ENCODE results near the gene SSNA1.
A peak's percentile ranks its signal among the peaks of the same experiment; 100 is the strongest.

Gene SSNA1

DNA sequence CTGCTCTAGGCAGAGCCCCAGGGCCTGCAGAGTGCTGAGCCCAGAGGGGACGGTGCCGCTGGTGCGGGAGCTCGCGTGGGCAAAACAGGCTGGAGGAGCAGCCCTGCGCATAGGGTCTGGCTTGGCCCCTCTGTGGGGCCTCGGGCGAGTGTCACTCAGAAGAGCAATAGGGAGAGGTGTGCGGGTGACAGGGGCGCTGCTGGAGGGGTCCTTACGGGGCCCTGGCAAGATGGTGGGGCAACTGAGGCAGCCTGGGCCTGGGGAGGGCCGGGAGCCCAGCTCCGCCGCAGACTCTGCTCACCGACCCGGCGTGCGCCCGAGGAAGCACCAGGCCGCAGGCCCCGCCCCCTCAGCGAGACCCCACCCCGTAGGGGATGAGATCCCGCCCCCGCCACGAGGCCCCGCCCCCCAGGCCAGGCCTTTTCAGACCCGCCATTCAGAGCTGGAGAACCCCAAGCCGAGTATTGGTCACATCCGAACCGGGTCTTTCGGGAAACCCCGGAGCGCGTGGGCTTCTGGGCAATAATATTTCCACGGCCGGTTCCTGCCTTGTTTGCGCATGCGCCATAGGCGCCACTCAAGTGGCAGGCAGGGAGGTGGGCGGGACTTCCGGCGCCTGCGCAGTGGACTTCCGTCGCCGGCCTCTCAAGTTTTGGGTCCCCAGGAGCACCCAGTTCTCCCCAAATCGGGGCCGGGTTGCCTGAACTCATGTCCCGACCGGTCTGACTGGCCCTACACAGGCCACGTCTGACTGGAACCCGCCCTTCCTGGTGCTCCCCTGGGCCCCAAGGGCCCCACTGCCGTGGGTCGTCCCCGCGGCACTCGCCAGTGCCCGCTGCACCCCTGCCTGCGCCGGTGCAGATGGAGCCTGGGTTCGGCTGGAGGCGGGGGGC is 34.8 kb downstream of the SSNA1 start:
- peak overlapping the region; percentile 86 for H3K4me3 ChIP-seq (ENCODE audit: insufficient read depth, low read depth, low read length)
- no peaks in the 10 kb centered on the region for H3K9me3 ChIP-seq (ENCODE audit: control insufficient read depth, low read length)
- H3K27ac ChIP-seq (ENCODE audit: insufficient read depth, low read depth, low read length, poor library complexity, severe bottlenecking) = no peak overlapping the region
- H3K4me1 ChIP-seq (ENCODE audit: control insufficient read depth, insufficient read depth, low read length) = no peaks in the 10 kb centered on the region
- no peaks in the 10 kb centered on the region for H3K36me3 ChIP-seq (ENCODE audit: control insufficient read depth, insufficient read depth, low read length)
- WGBS, 2 experiments = 3% methylated on average over 63 of the region's 63 CpGs
- H3K27me3 ChIP-seq (ENCODE audit: control insufficient read depth, insufficient read depth, low read length, poor library complexity, severe bottlenecking) = peaks cover 22% of the 10 kb centered on the region

DNA sequence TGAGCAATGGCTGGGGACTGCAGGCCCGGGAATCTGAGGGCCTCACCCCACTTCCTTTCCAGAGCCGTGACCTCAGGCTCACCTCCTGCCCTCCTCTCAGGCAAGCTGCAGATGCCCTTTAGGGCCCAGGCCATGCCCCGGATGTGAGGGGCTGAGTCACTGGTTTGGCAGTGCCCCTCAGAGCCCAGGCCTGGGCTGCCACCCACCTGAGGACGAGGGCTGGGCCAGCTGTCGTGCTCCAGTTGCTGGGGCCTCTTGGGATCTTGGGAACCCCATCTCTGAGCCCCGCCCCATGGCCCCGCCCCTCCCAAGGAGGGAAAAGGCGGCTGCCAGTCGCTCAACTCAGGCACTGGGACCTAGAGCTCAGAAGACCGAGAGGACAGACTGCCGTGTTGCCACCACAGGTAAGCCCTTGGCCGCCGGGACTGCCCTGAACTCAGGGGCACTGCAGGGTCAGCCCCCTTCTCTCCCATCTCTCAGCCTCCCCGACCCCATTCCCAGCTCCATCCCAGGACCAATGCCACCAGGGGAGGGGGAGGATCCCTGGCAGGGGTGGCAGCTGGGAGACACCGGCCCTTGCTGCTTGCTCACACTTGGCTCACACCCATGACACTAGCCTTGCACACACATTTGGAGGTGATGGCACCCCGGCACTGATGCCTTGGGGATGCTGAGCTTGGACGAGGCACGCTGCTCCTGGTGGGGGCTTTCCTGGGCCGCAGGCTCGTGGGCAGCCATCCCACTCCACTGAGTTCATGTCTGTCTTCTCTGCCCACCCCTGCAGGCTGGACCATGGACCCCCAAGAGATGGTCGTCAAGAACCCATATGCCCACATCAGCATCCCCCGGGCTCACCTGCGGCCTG is 36.6 kb downstream of the SSNA1 start, which contains the start of gene CYSRT1:
Gene CYSRT1 (plus strand): TSS at position 345 of the 865 bp plus-strand sequence. CDS start 448 bp downstream, at position 793.
- WGBS, 2 experiments = 77 to 79% methylated on average over 23 of the region's 23 CpGs
- H3K9me3 ChIP-seq (ENCODE audit: control insufficient read depth, low read length) = no peaks in the 10 kb centered on the region

DNA sequence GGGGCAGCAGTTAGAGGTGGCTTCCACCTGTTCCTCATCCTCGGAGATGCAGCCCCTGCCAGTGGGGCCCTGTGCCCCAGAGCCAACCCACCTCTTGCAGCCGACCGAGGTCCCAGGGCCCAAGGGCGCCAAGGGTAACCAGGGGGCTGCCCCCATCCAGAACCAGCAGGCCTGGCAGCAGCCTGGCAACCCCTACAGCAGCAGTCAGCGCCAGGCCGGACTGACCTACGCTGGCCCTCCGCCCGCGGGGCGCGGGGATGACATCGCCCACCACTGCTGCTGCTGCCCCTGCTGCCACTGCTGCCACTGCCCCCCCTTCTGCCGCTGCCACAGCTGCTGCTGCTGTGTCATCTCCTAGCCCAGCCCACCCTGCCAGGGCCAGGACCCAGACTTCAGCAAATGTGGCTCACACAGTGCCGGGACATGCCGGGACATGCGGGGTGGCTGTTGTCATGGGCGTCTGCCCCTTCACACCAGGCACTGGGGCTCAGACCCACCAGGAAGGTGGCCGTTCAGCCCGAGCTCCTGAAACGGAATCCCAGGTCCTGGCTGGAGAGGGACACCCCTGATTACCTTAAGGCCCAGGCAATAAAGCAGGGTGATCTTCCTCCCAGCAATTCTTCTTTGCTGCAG is 37.3 kb downstream of the SSNA1 start:
- H3K4me1 ChIP-seq (ENCODE audit: control insufficient read depth, insufficient read depth, low read length) = no peaks in the 10 kb centered on the region
- peaks cover 19% of the 10 kb centered on the region for H3K27me3 ChIP-seq (ENCODE audit: control insufficient read depth, insufficient read depth, low read length, poor library complexity, severe bottlenecking)
- H3K36me3 ChIP-seq (ENCODE audit: control insufficient read depth, insufficient read depth, low read length) = no peaks in the 10 kb centered on the region
- no peak overlapping the region for H3K27ac ChIP-seq (ENCODE audit: insufficient read depth, low read depth, low read length, poor library complexity, severe bottlenecking)
- no peaks in the 10 kb centered on the region for H3K9me3 ChIP-seq (ENCODE audit: control insufficient read depth, low read length)
- 89% methylated on average over 21 of the region's 21 CpGs for WGBS, 2 experiments
- H3K4me3 ChIP-seq (ENCODE audit: insufficient read depth, low read depth, low read length) = no peak overlapping the region

More for the DNA sequence above, 36.6 kb downstream of the SSNA1 start, which contains the start of gene CYSRT1:
- peak within 1 kb of the TSS; percentile 86 for H3K4me3 ChIP-seq (ENCODE audit: insufficient read depth, low read depth, low read length)
- H3K27me3 ChIP-seq (ENCODE audit: control insufficient read depth, insufficient read depth, low read length, poor library complexity, severe bottlenecking) = peaks cover 22% of the 10 kb centered on the region
- H3K4me1 ChIP-seq (ENCODE audit: control insufficient read depth, insufficient read depth, low read length) = no peaks in the 10 kb centered on the region
- no peak within 1 kb of the TSS for H3K27ac ChIP-seq (ENCODE audit: insufficient read depth, low read depth, low read length, poor library complexity, severe bottlenecking)
- no peaks in the 10 kb centered on the region for H3K36me3 ChIP-seq (ENCODE audit: control insufficient read depth, insufficient read depth, low read length)

DNA sequence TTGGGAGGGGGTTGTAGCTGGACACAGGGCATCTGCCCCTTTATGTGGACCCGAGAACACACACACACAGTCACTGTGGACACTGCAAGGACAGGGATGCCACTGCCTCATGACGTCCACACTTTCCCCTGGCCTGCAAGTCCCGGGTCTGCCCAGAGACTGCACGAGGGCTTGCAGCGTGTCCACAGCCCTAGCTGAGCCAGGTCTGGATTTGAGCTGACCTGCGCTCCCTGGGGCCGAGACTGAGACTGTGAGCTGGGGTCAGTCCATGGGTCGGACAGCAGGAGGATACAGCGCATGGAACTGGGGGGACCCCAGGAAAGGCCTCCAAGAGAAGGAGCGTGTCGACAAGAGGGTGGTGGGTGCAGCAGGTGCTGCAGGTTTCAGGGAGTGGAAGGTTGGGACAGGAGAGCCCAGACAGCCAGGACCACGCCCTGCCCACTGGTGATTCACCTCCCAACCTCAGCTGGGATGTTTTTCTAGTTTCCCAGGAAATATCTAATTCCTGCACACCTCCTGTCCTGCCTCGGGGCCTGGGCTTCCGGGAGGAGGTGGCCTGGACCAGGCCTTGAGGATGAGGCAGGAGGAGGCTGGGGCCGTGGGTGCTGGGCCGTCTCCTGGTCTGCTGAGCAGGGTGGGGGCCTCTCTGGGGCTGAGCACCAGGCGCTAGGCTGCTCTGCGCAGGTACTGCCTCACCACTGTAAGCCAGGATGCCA is 38.0 kb downstream of the SSNA1 start:
- no peaks in the 10 kb centered on the region for H3K4me1 ChIP-seq (ENCODE audit: control insufficient read depth, insufficient read depth, low read length)
- H3K27me3 ChIP-seq (ENCODE audit: control insufficient read depth, insufficient read depth, low read length, poor library complexity, severe bottlenecking) = peaks cover 16% of the 10 kb centered on the region
- 90 to 92% methylated on average over 18 of the region's 18 CpGs for WGBS, 2 experiments
- no peaks in the 10 kb centered on the region for H3K36me3 ChIP-seq (ENCODE audit: control insufficient read depth, insufficient read depth, low read length)
- H3K9me3 ChIP-seq (ENCODE audit: control insufficient read depth, low read length) = no peaks in the 10 kb centered on the region
- no peak overlapping the region for H3K4me3 ChIP-seq (ENCODE audit: insufficient read depth, low read depth, low read length)
- H3K27ac ChIP-seq (ENCODE audit: insufficient read depth, low read depth, low read length, poor library complexity, severe bottlenecking) = no peak overlapping the region

DNA sequence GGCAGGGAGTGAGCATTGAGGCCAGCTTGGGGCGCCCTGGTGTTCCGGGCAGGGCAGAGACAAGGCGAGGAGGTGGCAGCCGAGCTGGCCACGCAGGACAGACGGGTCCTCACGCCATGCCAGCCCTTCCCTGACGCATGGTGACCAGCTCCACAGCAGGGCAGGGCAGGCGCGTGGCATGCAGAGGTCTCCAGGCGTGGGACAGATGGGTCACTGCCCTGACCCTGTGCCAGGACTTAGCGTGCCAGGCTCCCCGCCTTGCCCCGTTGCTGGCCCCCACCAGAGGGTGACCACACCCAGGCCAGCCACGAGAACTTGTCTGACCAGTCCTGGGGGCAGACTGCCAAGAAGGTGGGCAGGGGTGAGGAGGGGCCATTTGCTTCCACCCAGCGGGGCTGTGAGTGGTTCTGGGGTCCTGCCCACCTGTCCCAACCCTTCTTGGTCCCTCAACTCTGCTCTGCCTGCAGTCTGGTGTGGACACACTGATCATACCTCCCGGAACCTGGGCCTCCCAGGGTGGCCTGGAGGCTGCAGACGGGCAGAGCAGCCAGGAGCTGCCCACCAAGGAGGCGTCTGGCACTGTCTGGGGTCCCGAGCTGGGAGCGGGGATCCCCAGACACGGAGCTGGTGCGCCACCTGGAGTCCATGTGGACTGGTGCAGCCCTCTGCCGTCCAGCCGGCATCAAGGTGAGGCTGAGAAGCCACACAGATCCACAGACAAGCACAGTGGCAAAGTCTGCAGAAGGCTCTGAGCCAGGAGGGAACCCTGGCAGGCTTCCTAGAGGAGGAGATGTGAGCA is 38.8 kb downstream of the SSNA1 start, which contains the start of gene RNF224:
Gene RNF224 (plus strand): TSS at position 449 of the 799 bp plus-strand sequence. CDS start 834 bp downstream, outside the sequence.
- no peak within 1 kb of the TSS for H3K4me3 ChIP-seq (ENCODE audit: insufficient read depth, low read depth, low read length)
- no peak within 1 kb of the TSS for H3K27ac ChIP-seq (ENCODE audit: insufficient read depth, low read depth, low read length, poor library complexity, severe bottlenecking)
- no peaks in the 10 kb centered on the region for H3K9me3 ChIP-seq (ENCODE audit: control insufficient read depth, low read length)
- peaks cover 10% of the 10 kb centered on the region for H3K27me3 ChIP-seq (ENCODE audit: control insufficient read depth, insufficient read depth, low read length, poor library complexity, severe bottlenecking)
- H3K36me3 ChIP-seq (ENCODE audit: control insufficient read depth, insufficient read depth, low read length) = no peaks in the 10 kb centered on the region
- no peaks in the 10 kb centered on the region for H3K4me1 ChIP-seq (ENCODE audit: control insufficient read depth, insufficient read depth, low read length)
- 57 to 58% methylated on average over 25 of the region's 25 CpGs for WGBS, 2 experiments

DNA sequence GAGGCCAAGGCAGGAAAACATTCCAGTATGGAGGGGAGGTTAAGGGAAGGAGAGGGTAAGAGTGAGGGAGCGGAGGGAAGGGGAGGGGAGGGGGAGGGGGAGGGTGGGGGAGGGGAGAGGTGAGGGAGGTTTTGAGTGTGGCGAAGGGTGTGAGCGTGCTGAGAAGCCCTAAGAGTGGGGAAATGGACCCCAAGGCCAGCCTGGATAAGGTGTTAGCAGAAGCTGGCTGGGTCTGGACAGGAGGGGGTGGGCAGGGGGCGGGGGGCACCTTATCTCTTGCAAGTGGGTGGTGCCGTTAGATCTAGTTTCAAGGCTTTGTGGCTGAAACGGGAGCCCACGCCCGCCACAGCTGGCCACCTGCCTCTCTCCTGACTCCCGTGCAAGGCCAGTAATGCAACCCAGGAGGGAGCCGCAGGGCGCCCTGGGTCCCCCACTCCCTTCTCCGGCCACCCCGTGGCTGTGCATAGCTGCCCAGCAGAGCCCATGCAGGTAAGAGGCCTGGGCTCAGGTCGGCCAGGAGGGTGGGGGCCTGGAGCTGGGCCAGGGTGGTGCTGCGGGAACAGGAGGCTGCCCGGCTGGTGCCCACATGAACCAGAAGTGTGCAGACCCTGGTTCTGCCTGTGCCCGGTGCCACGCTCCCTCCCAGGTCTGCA is 39.5 kb downstream of the SSNA1 start:
- WGBS, 2 experiments = 70% methylated on average over 17 of the region's 18 CpGs
- H3K27me3 ChIP-seq (ENCODE audit: control insufficient read depth, insufficient read depth, low read length, poor library complexity, severe bottlenecking) = peaks cover 3% of the 10 kb centered on the region
- H3K27ac ChIP-seq (ENCODE audit: insufficient read depth, low read depth, low read length, poor library complexity, severe bottlenecking) = no peak overlapping the region
- no peaks in the 10 kb centered on the region for H3K4me1 ChIP-seq (ENCODE audit: control insufficient read depth, insufficient read depth, low read length)
- no peaks in the 10 kb centered on the region for H3K36me3 ChIP-seq (ENCODE audit: control insufficient read depth, insufficient read depth, low read length)
- H3K4me3 ChIP-seq (ENCODE audit: insufficient read depth, low read depth, low read length) = no peak overlapping the region
- H3K9me3 ChIP-seq (ENCODE audit: control insufficient read depth, low read length) = no peaks in the 10 kb centered on the region

DNA sequence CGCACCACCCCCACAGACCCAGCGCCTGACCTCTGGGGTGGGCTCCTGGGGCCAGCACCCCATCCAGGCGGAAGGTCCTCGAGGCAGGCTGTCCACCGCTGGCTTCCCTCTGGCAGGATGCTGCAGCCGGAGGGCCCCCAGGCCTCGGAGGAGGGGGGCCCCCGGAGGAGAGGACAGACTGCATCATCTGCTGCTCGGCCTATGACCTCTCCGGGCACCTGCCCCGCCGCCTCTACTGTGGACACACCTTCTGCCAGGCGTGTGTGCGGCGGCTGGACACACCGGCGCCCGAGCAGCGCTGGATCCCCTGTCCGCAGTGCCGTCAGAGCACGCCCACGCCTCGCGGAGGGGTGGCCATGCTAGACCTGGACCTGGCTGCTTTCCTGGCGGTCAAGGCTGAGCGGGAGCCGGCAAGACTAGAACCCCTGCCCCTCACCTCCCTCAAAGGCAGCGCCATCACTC is 40.1 kb downstream of the SSNA1 start:
- no peaks in the 10 kb centered on the region for H3K36me3 ChIP-seq (ENCODE audit: control insufficient read depth, insufficient read depth, low read length)
- no peak overlapping the region for H3K27ac ChIP-seq (ENCODE audit: insufficient read depth, low read depth, low read length, poor library complexity, severe bottlenecking)
- no peaks in the 10 kb centered on the region for H3K4me1 ChIP-seq (ENCODE audit: control insufficient read depth, insufficient read depth, low read length)
- H3K4me3 ChIP-seq (ENCODE audit: insufficient read depth, low read depth, low read length) = no peak overlapping the region
- WGBS, 2 experiments = 91 to 94% methylated on average over 29 of the region's 29 CpGs
- H3K27me3 ChIP-seq (ENCODE audit: control insufficient read depth, insufficient read depth, low read length, poor library complexity, severe bottlenecking) = no peaks in the 10 kb centered on the region
- no peaks in the 10 kb centered on the region for H3K9me3 ChIP-seq (ENCODE audit: control insufficient read depth, low read length)

DNA sequence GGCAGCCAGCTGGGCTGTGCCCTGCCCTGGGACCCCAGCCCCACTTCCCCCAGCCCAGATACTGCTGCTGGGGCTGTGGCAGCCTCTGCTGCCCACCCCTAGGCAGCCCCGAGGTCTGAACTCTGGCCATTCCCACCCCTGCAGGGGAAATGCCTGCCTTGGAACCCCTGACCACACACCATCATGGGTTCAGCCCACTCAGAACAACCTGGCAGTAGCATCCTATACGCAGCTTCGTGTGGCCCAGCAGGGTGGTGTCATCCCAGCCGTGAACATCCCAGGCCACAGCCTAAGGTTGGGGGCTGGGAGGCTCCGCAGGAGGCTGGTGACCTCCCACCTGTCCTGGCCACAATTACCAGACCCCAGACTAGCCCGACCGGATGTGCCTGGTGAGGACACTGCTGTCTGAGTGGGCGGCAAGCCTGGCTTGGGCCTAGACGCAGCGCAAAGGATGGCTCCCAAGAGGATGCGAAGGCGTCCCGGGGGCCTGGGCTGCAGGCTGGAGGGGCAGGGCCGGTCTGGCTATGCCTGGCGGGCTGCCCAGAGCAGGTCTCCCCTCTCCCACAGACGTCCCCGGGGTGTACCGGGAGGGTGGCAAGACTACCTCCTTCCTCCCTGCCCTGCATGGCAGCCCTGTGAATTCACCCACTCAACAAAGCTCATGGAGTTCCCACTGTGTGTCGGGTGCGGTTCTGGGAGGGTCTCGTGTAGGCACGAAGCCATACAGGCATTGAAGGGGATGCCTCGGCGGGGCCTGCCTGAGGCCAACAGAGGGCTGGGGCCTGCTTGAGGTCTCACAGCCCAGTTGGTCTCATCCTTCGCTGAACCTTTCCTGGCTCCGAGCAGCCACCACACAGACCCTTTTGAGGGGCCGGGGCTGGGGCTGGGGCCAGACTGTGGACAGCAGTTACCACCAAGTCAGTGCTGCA is 40.8 kb downstream of the SSNA1 start:
- 90% methylated on average over 27 of the region's 27 CpGs for WGBS, 2 experiments
- H3K4me1 ChIP-seq (ENCODE audit: control insufficient read depth, insufficient read depth, low read length) = no peaks in the 10 kb centered on the region
- H3K9me3 ChIP-seq (ENCODE audit: control insufficient read depth, low read length) = no peaks in the 10 kb centered on the region
- H3K4me3 ChIP-seq (ENCODE audit: insufficient read depth, low read depth, low read length) = no peak overlapping the region
- no peak overlapping the region for H3K27ac ChIP-seq (ENCODE audit: insufficient read depth, low read depth, low read length, poor library complexity, severe bottlenecking)
- H3K36me3 ChIP-seq (ENCODE audit: control insufficient read depth, insufficient read depth, low read length) = no peaks in the 10 kb centered on the region
- no peaks in the 10 kb centered on the region for H3K27me3 ChIP-seq (ENCODE audit: control insufficient read depth, insufficient read depth, low read length, poor library complexity, severe bottlenecking)

Data from ectodermal cell (in vitro differentiated cells).